ENCODE data around the gene AK8. TPM values are rescaled to one million over a fixed set of nuclear protein-coding genes. Genes with fewer than 3 reads are reported as not detected.

AK8 gene
- polyA plus RNA-seq, 3 donors: 0.08 TPM; not detected in 2

DNA sequence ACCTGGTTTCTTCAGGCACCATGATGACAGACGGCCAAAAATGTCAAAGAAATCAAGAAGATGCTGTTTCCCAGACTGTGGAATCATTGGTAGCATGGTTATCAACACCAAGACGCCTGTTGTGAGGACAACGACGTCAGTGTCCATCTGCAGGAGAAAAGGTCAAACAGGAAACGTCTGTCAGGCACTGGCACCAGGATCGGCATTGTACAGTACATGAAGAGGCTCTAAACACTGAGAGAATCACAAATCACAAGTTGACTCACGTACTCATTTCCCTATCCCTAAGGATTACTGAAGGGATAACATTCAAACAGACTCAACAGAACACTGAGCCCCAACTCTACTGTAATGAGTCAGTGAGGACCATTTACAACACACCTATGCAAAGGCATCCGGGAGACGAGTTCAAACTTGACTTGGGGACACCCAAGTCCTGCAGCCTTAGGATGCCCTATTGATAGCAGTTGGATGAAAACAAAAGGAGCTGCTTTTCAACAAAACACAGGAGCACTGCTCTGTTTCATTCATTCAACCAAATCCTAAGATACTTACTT lies 45.3 kb upstream of the AK8 start:
- Histone ChIP-seq H3K4me1 (ENCODE audit: control insufficient read depth in 1 of 2, insufficient read depth in 2 of 2, low read length in 2 of 2) (no peaks in the 10 kb centered on the region), H2AFZ (ENCODE audit: insufficient read depth, low read depth, low read length, poor library complexity, severe bottlenecking) (no peak overlapping the region), H4K20me1 (ENCODE audit: insufficient read depth, low read length) (no peaks in the 10 kb centered on the region), H3K9ac (ENCODE audit: insufficient read depth, low read length, poor library complexity, severe bottlenecking) (no peak overlapping the region), H3K9me3 (replicated peaks in 1 of 2; ENCODE audit: control insufficient read depth in 1 of 2, insufficient read depth in 1 of 2, low read length in 2 of 2) (no peaks in the 10 kb centered on the region), H3K36me3 (replicated peaks in 1 of 2; ENCODE audit: control insufficient read depth in 1 of 2, insufficient read depth in 2 of 2, low read length in 2 of 2) (peaks cover 92 to 100% of the 10 kb centered on the region in 2 donors), H3K27ac (ENCODE audit: low read depth in 1 of 2, low read length in 2 of 2) (no peak overlapping the region), H3K27me3 (ENCODE audit: control insufficient read depth in 2 of 2, insufficient read depth in 2 of 2, low read length in 2 of 2) (no peaks in the 10 kb centered on the region), H3K4me3 (replicated peaks in 1 of 3; ENCODE audit: low read depth in 2 of 3, low read length in 3 of 3) (no peak overlapping the region), H3K79me2 (ENCODE audit: insufficient read depth, low read length) (no peaks in the 10 kb centered on the region), H3K4me2 (replicated peaks; ENCODE audit: extremely low read depth, low read length, poor library complexity, severe bottlenecking) (no peak overlapping the region)
- Mint-ChIP-seq H3K36me3 (peaks cover 80% of the 10 kb centered on the region in 2 donors), H3K4me1 (no peaks in the 10 kb centered on the region), H3K27ac (no peak overlapping the region), H3K27me3 (ENCODE audit: low read depth in 3 of 3) (no peaks in the 10 kb centered on the region), H3K4me3 (no peak overlapping the region), H3K9me3 (no peaks in the 10 kb centered on the region)
- TF ChIP-seq, protein P1, sequence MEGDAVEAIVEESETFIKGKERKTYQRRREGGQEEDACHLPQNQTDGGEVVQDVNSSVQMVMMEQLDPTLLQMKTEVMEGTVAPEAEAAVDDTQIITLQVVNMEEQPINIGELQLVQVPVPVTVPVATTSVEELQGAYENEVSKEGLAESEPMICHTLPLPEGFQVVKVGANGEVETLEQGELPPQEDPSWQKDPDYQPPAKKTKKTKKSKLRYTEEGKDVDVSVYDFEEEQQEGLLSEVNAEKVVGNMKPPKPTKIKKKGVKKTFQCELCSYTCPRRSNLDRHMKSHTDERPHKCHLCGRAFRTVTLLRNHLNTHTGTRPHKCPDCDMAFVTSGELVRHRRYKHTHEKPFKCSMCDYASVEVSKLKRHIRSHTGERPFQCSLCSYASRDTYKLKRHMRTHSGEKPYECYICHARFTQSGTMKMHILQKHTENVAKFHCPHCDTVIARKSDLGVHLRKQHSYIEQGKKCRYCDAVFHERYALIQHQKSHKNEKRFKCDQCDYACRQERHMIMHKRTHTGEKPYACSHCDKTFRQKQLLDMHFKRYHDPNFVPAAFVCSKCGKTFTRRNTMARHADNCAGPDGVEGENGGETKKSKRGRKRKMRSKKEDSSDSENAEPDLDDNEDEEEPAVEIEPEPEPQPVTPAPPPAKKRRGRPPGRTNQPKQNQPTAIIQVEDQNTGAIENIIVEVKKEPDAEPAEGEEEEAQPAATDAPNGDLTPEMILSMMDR (IDR thresholded peaks at IDR 0.05): no peak
- WGBS (ENCODE audit: insufficient coverage): 98% methylated on average over 6 of the region's 9 CpGs
- intact Hi-C loops (cut with micrococcal nuclease): no loop called here
- no peak for DNase-seq

DNA sequence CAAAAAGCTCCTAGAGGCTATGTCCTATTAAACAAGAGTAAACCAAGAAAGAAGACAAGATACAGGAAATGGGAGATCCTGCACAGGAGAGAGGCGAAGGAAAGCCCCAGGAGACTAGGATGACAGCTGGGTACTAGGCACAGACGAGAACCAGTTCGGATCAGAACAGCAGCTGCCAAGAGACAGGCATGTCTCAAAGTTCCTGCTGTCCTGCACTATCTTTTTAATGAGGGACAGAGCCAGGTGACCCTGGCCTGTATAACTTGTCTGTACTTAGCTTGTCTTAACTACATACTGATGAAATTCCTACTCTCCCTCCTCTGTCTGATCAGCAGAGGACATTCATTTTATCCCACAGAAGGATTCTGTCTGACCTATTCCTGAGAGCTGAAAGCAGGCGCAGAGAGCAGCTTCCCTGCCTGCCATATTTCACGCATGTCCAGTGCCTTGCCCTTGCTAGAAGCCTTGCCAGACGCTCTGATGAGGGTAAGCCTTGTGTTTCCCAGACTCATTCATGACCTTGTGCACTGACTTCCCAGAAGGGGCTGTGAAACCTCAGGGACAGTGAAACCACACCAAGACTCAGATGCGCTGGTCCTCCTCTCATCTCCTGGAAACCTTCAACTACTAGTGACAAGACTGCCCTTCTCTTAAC lies 41.7 kb upstream of the AK8 start:
- H3K9ac ChIP-seq (ENCODE audit: insufficient read depth, low read length, poor library complexity, severe bottlenecking): no peak overlapping the region
- H3K36me3 Mint-ChIP-seq: peaks cover 78 to 80% of the 10 kb centered on the region in 2 donors
- no peaks in the 10 kb centered on the region for H3K79me2 ChIP-seq (ENCODE audit: insufficient read depth, low read length)
- no peaks in the 10 kb centered on the region for H3K4me1 ChIP-seq (ENCODE audit: control insufficient read depth in 1 of 2, insufficient read depth in 2 of 2, low read length in 2 of 2)
- no peak overlapping the region for H2AFZ ChIP-seq (ENCODE audit: insufficient read depth, low read depth, low read length, poor library complexity, severe bottlenecking)
- no peaks in the 10 kb centered on the region for H3K4me1 Mint-ChIP-seq
- H3K9me3 ChIP-seq (replicated peaks in 1 of 2; ENCODE audit: control insufficient read depth in 1 of 2, insufficient read depth in 1 of 2, low read length in 2 of 2): no peaks in the 10 kb centered on the region
- H3K4me2 ChIP-seq (replicated peaks; ENCODE audit: extremely low read depth, low read length, poor library complexity, severe bottlenecking): no peak overlapping the region
- H3K9me3 Mint-ChIP-seq: peaks cover 0 to 2% (median 0%) of the 10 kb centered on the region in 7 donors
- H3K4me3 ChIP-seq (replicated peaks in 1 of 3; ENCODE audit: low read depth in 2 of 3, low read length in 3 of 3): no peak overlapping the region
- H3K27me3 ChIP-seq (ENCODE audit: control insufficient read depth in 2 of 2, insufficient read depth in 2 of 2, low read length in 2 of 2): no peaks in the 10 kb centered on the region
- intact Hi-C loops (cut with micrococcal nuclease): no loop called here
- H3K27ac Mint-ChIP-seq: no peak overlapping the region
- H3K4me3 Mint-ChIP-seq: no peak overlapping the region
- H4K20me1 ChIP-seq (ENCODE audit: insufficient read depth, low read length): no peaks in the 10 kb centered on the region
- 100% methylated on average over 7 of the region's 7 CpGs for WGBS (ENCODE audit: insufficient coverage)
- TF ChIP-seq, protein P1 (IDR thresholded peaks at IDR 0.05): no peak
- H3K36me3 ChIP-seq (replicated peaks in 1 of 2; ENCODE audit: control insufficient read depth in 1 of 2, insufficient read depth in 2 of 2, low read length in 2 of 2): peaks cover 76 to 100% of the 10 kb centered on the region in 2 donors
- H3K27ac ChIP-seq (ENCODE audit: low read depth in 1 of 2, low read length in 2 of 2): no peak overlapping the region
- DNase-seq: no peak
- H3K27me3 Mint-ChIP-seq (ENCODE audit: low read depth in 3 of 3): peaks cover 0 to 2% (median 0%) of the 10 kb centered on the region in 3 donors
